Mesothelial cell of epicardium (in vitro differentiated cells): Measurements from ENCODE around the gene P2RX2. TPM values are rescaled to one million over a fixed set of nuclear protein-coding genes. Genes with fewer than 3 reads are reported as not detected.

ENCODE experiments used
- DNase-seq, 2 experiments: peaks; one replicate each; pipeline ENCODE4 v3.0.0; 2021; ENCODE audit warnings: low spot score in 2 of 2; ENCODE audit not compliant: unreplicated experiment in 2 of 2
- H3K27ac Mint-ChIP-seq: 2 replicates; pipeline ENCODE4 v1.8.0; 2021; ENCODE audit warnings: mixed read lengths
- H3K27me3 Mint-ChIP-seq: 2 replicates; pipeline ENCODE4 v1.8.0; 2021; ENCODE audit warnings: low read depth, mixed read lengths
- H3K36me3 Mint-ChIP-seq: 2 replicates; pipeline ENCODE4 v1.8.0; 2021; ENCODE audit warnings: mixed read lengths
- H3K4me1 Mint-ChIP-seq: 2 replicates; pipeline ENCODE4 v1.8.0; 2021; ENCODE audit warnings: mixed read lengths
- H3K4me3 Mint-ChIP-seq: 2 replicates; pipeline ENCODE4 v1.8.0; 2021; ENCODE audit warnings: mild to moderate bottlenecking, moderate library complexity, mixed read lengths
- H3K9me3 Mint-ChIP-seq: 2 replicates; pipeline ENCODE4 v1.8.0; 2021; ENCODE audit warnings: mixed read lengths
- total RNA-seq: library from RNA; stranded (reverse); gene quantifications from 3 replicates; pipeline ENCODE4 v1.2.1, GENCODE V29; 2021
- TF ChIP-seq, protein P1 (sequence below): fragments of 200-600 bp; sonication (generic); IDR thresholded peaks from one replicate; pipeline ENCODE4 v1.5.0; 2021; ENCODE audit warnings: antibody characterized with exemption; ENCODE audit not compliant: unreplicated experiment

The P2RX2 gene
- total RNA-seq, 1 donor from 2014 or later, result 7.3 TPM

DNA sequence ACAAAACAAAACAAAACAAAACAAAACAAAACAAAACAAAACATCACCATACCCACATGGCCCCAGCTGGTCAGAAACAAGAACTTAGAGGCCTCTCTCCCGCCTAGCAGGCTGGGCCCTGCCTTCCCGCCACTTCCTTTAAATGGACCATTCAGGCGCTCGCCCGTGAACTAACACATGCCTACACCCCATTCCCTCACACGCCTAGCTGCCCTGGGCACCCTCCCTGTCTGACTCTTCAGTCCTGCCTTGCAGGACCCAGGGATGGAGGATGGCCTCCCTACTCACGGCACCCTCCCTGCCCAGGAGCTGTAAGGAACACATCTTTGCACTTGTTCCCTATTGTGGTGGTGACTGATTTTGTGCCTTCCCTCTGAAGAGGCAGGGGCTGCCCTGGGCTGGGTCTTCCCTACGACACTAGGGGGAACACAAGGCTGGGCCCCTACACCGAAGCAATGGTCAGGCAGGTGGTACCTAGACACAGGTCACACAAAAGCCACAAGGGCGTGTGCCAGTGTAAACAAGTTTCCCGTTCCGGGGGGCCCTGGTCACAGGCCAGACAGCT is 21.5 kb downstream of the P2RX2 start:
- Mint-ChIP-seq H3K27me3 (no peaks in the 10 kb centered on the region), H3K9me3 (no peaks in the 10 kb centered on the region), H3K27ac (no peak overlapping the region), H3K4me1 (no peaks in the 10 kb centered on the region), H3K36me3 (peaks cover 28% of the 10 kb centered on the region), H3K4me3 (no peak overlapping the region)
- no peak for DNase-seq
- TF ChIP-seq, protein P1, sequence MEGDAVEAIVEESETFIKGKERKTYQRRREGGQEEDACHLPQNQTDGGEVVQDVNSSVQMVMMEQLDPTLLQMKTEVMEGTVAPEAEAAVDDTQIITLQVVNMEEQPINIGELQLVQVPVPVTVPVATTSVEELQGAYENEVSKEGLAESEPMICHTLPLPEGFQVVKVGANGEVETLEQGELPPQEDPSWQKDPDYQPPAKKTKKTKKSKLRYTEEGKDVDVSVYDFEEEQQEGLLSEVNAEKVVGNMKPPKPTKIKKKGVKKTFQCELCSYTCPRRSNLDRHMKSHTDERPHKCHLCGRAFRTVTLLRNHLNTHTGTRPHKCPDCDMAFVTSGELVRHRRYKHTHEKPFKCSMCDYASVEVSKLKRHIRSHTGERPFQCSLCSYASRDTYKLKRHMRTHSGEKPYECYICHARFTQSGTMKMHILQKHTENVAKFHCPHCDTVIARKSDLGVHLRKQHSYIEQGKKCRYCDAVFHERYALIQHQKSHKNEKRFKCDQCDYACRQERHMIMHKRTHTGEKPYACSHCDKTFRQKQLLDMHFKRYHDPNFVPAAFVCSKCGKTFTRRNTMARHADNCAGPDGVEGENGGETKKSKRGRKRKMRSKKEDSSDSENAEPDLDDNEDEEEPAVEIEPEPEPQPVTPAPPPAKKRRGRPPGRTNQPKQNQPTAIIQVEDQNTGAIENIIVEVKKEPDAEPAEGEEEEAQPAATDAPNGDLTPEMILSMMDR, result no peak

DNA sequence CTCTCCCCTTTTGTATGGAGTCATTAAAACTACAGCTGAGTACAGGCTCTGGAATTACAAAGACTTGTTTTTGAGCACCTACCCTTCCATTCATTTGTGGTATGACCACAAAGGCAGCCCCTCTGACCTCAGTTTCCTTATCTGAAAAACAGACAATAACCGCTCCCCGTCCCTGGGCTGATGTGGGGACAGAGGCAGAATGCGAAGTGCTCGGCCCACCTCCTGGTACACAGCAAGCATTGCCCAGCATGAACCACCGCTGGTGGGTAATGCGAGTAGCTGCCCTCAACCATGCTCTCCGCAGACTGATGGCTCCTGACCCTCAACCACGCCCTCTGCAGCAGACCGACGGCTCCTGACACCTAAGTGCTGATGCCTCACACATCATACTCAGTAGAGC is 22.4 kb downstream of the P2RX2 start:
- TF ChIP-seq, protein P1, result no peak
- no peak for DNase-seq
- H3K9me3 Mint-ChIP-seq, result no peaks in the 10 kb centered on the region
- H3K4me3 Mint-ChIP-seq, result no peak overlapping the region
- H3K4me1 Mint-ChIP-seq, result no peaks in the 10 kb centered on the region
- no peak overlapping the region for H3K27ac Mint-ChIP-seq
- no peaks in the 10 kb centered on the region for H3K27me3 Mint-ChIP-seq
- H3K36me3 Mint-ChIP-seq, result peaks cover 22% of the 10 kb centered on the region

DNA sequence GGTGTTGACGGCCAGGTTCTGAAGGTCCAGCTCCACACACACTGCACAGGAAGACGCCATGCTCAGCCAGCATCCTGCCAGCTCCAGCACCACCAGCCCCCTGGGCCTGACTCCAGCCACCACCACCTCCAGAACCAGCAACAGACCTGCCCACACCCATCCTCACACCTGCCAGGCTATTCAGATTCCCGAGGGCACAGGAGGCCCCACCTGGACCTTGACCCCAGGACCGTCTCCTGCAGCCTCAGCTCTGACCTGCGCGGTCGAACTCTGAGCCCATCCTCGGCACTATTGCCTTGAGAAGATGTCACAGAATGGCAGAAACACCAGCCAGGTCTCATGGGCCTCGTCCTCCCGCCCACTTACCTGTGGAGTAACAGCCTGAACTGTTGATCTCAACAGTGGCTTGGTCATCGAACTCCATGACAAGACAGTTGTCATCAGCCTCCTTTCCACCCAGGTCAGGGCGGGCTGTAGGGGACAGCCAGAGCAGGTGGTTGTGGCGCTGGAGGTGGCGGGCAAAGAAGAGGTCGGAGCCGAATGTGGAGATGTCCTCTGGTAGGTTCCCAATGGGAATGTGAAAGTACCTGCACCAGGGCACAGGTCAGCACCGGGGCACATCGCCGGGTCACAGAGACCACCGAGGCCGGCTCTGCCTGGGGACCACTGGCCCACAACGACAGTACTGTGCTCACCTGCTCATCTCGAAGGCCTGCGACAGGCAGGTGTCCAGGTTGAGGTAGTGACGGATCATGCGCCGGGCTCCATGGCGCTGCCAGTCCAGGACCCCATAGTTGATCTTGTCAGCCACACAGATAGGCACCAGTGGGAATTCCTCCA is 23.5 kb downstream of the P2RX2 start:
- Mint-ChIP-seq H3K36me3 (peaks cover 22% of the 10 kb centered on the region), H3K27ac (no peak overlapping the region), H3K4me1 (no peaks in the 10 kb centered on the region), H3K27me3 (no peaks in the 10 kb centered on the region), H3K4me3 (no peak overlapping the region), H3K9me3 (no peaks in the 10 kb centered on the region)
- TF ChIP-seq, protein P1, result no peak
- DNase-seq, result no peak

DNA sequence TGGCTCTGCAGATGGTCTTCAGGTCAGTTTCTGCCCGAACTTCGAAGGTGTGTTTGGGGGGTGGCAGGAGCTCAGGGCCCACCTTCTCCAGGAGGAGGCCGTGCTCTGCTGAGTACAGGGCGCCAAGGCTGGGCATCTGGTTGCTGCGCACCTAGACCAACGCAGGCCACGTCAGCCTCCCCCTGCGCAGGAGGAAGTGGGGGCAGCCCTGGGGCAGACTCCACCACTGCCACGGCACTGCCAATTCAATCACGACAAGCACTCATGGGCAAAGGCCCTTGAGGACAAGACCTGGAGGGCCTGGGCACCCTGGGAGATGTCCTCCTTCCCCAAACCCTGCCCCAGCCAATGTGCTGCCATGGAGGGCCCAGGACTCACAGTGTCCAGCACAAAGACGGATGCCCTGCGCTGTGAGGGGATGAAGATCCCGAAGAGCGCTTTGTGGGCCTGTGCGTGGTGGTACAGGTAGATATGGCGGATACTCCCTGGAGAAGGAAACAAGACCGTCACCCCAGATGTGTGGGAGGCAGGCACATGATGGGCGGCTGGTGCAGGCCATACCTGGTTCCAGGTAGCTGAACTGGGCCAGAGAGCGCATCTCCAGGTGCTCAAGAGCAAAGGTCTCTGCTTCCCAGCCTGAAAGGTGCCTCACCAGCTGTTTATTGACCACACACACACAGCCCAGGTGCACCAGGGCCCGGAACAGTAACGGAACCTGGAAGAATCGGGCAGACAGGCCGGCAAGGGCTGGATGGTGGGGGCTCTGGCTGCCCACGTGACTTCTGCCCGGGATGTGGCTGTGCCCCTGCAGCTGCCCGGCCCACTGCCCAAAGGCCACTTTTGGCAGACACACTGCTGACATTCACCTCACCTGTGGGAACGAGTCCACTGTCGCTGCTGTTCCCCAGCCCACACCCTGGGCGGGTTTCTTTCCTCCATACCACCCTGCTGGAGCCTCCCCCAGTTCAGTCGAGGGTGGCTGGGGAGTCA is 24.6 kb downstream of the P2RX2 start:
- Mint-ChIP-seq H3K27ac (no peak overlapping the region), H3K4me3 (no peak overlapping the region), H3K9me3 (no peaks in the 10 kb centered on the region), H3K36me3 (peaks cover 26% of the 10 kb centered on the region), H3K27me3 (no peaks in the 10 kb centered on the region), H3K4me1 (no peaks in the 10 kb centered on the region)
- TF ChIP-seq, protein P1, result no peak
- no peak for DNase-seq

DNA sequence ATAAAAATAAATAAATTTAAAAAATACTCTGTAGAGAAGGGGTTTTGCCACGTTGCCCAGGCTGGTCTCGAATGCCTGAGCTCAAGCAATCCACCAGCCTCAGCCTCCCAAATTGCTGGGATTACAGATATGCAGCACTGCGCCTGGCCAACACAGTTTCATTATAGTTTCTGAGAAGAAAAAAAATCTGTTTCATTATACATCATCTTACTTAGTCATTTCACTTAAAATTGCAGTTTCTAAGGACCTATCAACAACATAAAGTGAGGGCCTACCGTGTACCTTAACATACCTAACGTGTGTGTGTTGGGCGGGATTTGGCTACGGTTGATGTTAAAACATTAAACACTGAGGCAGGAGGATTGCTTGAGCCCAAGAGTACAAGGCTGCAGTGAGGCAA is 28.3 kb downstream of the P2RX2 start:
- TF ChIP-seq, protein P1, result no peak
- Mint-ChIP-seq H3K36me3 (peaks cover 25% of the 10 kb centered on the region), H3K27me3 (no peaks in the 10 kb centered on the region), H3K27ac (no peak overlapping the region), H3K9me3 (no peaks in the 10 kb centered on the region), H3K4me3 (no peak overlapping the region), H3K4me1 (no peaks in the 10 kb centered on the region)
- no peak for DNase-seq
